Measurements from ENCODE around the gene CCDC92B. TPM values are rescaled to one million over a fixed set of nuclear protein-coding genes. Genes with fewer than 3 reads are reported as not detected.

CCDC92B gene
- total and polyA plus RNA-seq, 9 of the 15 experiments (the other 6 are each of a cell fraction or from before 2014, with no cell fraction given), result not detected

DNA sequence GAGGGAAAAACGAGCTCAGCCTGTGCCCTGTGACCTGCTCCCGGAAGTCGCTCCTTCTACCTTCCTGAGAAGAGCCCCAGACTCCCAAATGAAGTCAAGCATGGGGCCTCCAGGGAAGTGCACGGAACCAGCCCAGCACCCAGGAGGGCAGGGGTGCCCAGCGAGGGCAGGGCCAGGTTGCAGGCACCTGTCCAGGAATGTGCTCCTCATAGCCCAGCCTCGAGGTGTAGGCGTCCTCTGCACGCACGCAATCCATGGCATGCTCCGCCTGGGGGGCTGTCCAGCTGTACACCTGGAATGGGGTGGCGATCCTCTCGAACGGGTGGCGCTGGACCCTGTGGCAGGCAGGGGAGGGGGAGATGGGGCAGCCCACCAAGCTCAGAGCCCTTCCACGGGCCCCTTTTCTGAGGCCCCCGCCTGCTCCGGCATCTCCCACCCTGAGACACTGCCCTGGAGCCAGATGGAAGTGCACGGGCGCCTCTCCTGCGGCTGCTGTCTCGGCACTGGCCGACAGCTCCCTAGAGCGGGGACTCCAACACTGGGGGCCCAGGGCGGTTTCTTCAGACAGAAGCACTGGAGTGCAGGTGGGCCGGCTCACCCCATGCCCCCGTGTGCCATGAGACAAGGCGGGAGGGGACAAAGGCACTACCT, 48.8 kb downstream of the CCDC92B start:
- DNase-seq (ENCODE audit: extremely low read depth in 1 of 4, low spot score in 3 of 4), result no peak
- Histone ChIP-seq H3K9ac (ENCODE audit: insufficient read depth in 1 of 2, low read depth in 2 of 2, low read length in 2 of 2) (no peak overlapping the region), H4K20me1 (replicated peaks; ENCODE audit: control insufficient read depth, insufficient read depth, low read length) (no peaks in the 10 kb centered on the region; the same call in 1 of the 2 replicates), H3K4me3 (no peak overlapping the region), H3K79me2 (ENCODE audit: control insufficient read depth, insufficient read depth, low read length) (peaks cover 12% of the 10 kb centered on the region), H3K4me1 (replicated peaks in 1 of 2; ENCODE audit: control insufficient read depth in 2 of 2, insufficient read depth in 2 of 2, low read length in 2 of 2) (peaks cover 0 to 5% of the 10 kb centered on the region in 2 experiments; a peak in 1 of 5 replicates), H3K9me3 (replicated peaks; ENCODE audit: control insufficient read depth, insufficient read depth, low read depth, low read length) (no peaks in the 10 kb centered on the region), H3K36me3 (ENCODE audit: control insufficient read depth, insufficient read depth, low read length) (peaks cover 90% of the 10 kb centered on the region; the same call in 1 of the 3 replicates), H3K4me2 (ENCODE audit: insufficient read depth, low read length) (no peak overlapping the region), H3K27ac (ENCODE audit: extremely low read depth, low read depth, low read length) (no peak overlapping the region), H3K27me3 (ENCODE audit: control insufficient read depth in 2 of 2, insufficient read depth in 2 of 2, low read length in 2 of 2) (no peaks in the 10 kb centered on the region), H2AFZ (ENCODE audit: low read depth, low read length) (no peak overlapping the region), H3K9me1 (ENCODE audit: control insufficient read depth, insufficient read depth, low read length) (no peaks in the 10 kb centered on the region)
- BruUV-seq (replicated peaks), result no TSS peak
- ChIA-PET CTCF (ENCODE audit: low intra/inter-chr PET ratio) (no interaction called here), POLR2A (interaction anchor here (0.6 to 1.5 kb wide), 2 partner anchors 9 to 200 kb away, joined by 3 to 5 read pairs; no protein-coding TSS in a partner anchor)
- intact Hi-C loops (cut with micrococcal nuclease), result no loop called here
- 96% methylated on average over 15 of the region's 27 CpGs for WGBS (ENCODE audit: insufficient coverage, low coverage, missing lambda C conversion rate)
- no peak for FAIRE-seq
- no peak for ATAC-seq
- TF ChIP-seq POLR2G (IDR thresholded peaks at IDR 0.05; ENCODE audit: low read depth, low read length), result peak; percentile 56
- no peak for TF ChIP-seq SAFB (IDR thresholded peaks at IDR 0.05; ENCODE audit: borderline replicate concordance, low read depth, low read length)
- TF ChIP-seq RBM17 (IDR thresholded peaks at IDR 0.05; ENCODE audit: borderline replicate concordance, low read depth, low read length), result no peak
- TF ChIP-seq ZNF780A (CRISPR knock-in tag; IDR thresholded peaks at IDR 0.05), result no peak
- in situ Hi-C loops (cut with MboI), result no loop called here

DNA sequence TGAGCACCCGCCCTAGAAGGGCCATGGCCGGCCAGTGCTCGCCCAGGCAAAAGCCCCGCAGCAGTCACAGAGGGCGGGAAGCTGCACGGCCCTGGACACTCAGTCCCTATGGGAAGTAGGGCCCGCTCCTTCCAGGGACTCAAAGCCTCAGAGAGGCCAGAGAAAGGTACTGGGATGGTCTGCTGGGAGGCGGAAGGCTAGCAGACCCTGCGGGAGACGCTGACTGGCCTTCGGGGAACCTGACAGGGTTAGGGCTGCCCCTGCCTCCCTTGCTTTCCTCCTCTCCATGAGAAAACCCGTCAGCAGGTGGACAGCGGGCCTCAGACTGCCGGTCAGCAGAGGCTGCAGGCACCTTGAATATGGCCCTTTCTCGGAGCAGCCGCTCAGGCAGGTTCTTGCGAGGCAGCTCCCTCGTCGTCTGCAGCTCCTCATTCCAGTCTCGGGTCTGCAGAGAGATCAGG, 49.4 kb downstream of the CCDC92B start:
- BruUV-seq (replicated peaks), result no TSS peak
- DNase-seq (ENCODE audit: extremely low read depth in 1 of 4, low spot score in 3 of 4), result no peak
- ATAC-seq, result no peak
- in situ Hi-C loops (cut with MboI), result no loop called here
- FAIRE-seq, result no peak
- Histone ChIP-seq H3K79me2 (ENCODE audit: control insufficient read depth, insufficient read depth, low read length) (peaks cover 7% of the 10 kb centered on the region), H4K20me1 (replicated peaks; ENCODE audit: control insufficient read depth, insufficient read depth, low read length) (no peaks in the 10 kb centered on the region; the same call in 1 of the 2 replicates), H3K36me3 (ENCODE audit: control insufficient read depth, insufficient read depth, low read length) (peaks cover 92% of the 10 kb centered on the region; the same call in 1 of the 3 replicates), H3K27ac (ENCODE audit: extremely low read depth, low read depth, low read length) (no peak overlapping the region), H2AFZ (ENCODE audit: low read depth, low read length) (no peak overlapping the region), H3K4me3 (no peak overlapping the region), H3K4me1 (replicated peaks in 1 of 2; ENCODE audit: control insufficient read depth in 2 of 2, insufficient read depth in 2 of 2, low read length in 2 of 2) (peaks cover 0 to 5% of the 10 kb centered on the region in 2 experiments; a peak in 1 of 5 replicates), H3K9me1 (ENCODE audit: control insufficient read depth, insufficient read depth, low read length) (no peaks in the 10 kb centered on the region), H3K9me3 (replicated peaks; ENCODE audit: control insufficient read depth, insufficient read depth, low read depth, low read length) (no peaks in the 10 kb centered on the region), H3K4me2 (ENCODE audit: insufficient read depth, low read length) (no peak overlapping the region), H3K27me3 (ENCODE audit: control insufficient read depth in 2 of 2, insufficient read depth in 2 of 2, low read length in 2 of 2) (no peaks in the 10 kb centered on the region), H3K9ac (ENCODE audit: insufficient read depth in 1 of 2, low read depth in 2 of 2, low read length in 2 of 2) (no peak overlapping the region)
- CTCF ChIA-PET (ENCODE audit: low intra/inter-chr PET ratio), result no interaction called here
- 95% methylated on average over 10 of the region's 20 CpGs for WGBS (ENCODE audit: insufficient coverage, low coverage, missing lambda C conversion rate)
- POLR2A ChIA-PET, result interaction anchor here (1.2 to 1.5 kb wide), 2 partner anchors 10 to 15 kb away, joined by 4 to 5 read pairs; no protein-coding TSS in a partner anchor
- intact Hi-C loops (cut with micrococcal nuclease), result no loop called here
- TF ChIP-seq ZNF695 (CRISPR knock-in tag; IDR thresholded peaks at IDR 0.05) (no peak), ZC3H8 (IDR thresholded peaks at IDR 0.05) (no peak), ZNF76 (CRISPR knock-in tag; IDR thresholded peaks at IDR 0.05; ENCODE audit: borderline replicate concordance) (no peak), RHOXF2B (CRISPR knock-in tag; conservative IDR thresholded peaks at IDR 0.05) (no peak), ZNF124 (CRISPR knock-in tag; IDR thresholded peaks at IDR 0.05) (no peak), HCFC1 (IDR thresholded peaks at IDR 0.05; ENCODE audit: low read depth, low read length) (no peak), SOX6 (IDR thresholded peaks at IDR 0.05) (no peak)
- TF ChIP-seq, protein P1, sequence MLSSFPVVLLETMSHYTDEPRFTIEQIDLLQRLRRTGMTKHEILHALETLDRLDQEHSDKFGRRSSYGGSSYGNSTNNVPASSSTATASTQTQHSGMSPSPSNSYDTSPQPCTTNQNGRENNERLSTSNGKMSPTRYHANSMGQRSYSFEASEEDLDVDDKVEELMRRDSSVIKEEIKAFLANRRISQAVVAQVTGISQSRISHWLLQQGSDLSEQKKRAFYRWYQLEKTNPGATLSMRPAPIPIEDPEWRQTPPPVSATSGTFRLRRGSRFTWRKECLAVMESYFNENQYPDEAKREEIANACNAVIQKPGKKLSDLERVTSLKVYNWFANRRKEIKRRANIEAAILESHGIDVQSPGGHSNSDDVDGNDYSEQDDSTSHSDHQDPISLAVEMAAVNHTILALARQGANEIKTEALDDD (IDR thresholded peaks at IDR 0.05), result no peak
